Keratinocyte (primary cell): ENCODE measurements around the gene APEH.

ENCODE experiments used
- EZH2 ChIP-seq: IDR thresholded peaks from one replicate; pipeline ENCODE4 v1.6.1; 2012; ENCODE audit warnings: inconsistent platforms, mild to moderate bottlenecking, low read length, moderate library complexity
- TF ChIP-seq, protein P1 (sequence below), 3 experiments: IDR thresholded peaks in 1 of 3; conservative IDR thresholded peaks in 1 of 3; optimal IDR thresholded peaks in 1 of 3; 2 replicates in 2 of 3; 3 replicates in 1 of 3; pipeline versions ENCODE3 to v1.5.1; 2011; ENCODE audit warnings: low read length in 3 of 3, mild to moderate bottlenecking in 3 of 3, moderate library complexity in 2 of 3, control low read depth in 1 of 3, inconsistent platforms in 1 of 3; ENCODE audit not compliant: insufficient read depth in 2 of 3; ENCODE audit errors: extremely low read depth in 1 of 3

GRCh38 chr3:49717211-49717958 lies 43.2 kb downstream of the APEH start:
- TF ChIP-seq, protein P1, sequence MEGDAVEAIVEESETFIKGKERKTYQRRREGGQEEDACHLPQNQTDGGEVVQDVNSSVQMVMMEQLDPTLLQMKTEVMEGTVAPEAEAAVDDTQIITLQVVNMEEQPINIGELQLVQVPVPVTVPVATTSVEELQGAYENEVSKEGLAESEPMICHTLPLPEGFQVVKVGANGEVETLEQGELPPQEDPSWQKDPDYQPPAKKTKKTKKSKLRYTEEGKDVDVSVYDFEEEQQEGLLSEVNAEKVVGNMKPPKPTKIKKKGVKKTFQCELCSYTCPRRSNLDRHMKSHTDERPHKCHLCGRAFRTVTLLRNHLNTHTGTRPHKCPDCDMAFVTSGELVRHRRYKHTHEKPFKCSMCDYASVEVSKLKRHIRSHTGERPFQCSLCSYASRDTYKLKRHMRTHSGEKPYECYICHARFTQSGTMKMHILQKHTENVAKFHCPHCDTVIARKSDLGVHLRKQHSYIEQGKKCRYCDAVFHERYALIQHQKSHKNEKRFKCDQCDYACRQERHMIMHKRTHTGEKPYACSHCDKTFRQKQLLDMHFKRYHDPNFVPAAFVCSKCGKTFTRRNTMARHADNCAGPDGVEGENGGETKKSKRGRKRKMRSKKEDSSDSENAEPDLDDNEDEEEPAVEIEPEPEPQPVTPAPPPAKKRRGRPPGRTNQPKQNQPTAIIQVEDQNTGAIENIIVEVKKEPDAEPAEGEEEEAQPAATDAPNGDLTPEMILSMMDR (optimal IDR thresholded peaks at IDR 0.05 in 1 of 3, IDR thresholded peaks at IDR 0.05 in 1 of 3, conservative IDR thresholded peaks at IDR 0.05 in 1 of 3; ENCODE audit: extremely low read depth in 1 of 3, insufficient read depth in 2 of 3, low read length in 3 of 3): no peak
- TF ChIP-seq EZH2: no peak
